Measurements from ENCODE around the gene CST5. TPM values are rescaled to one million over a fixed set of nuclear protein-coding genes. Genes with fewer than 3 reads are reported as not detected.

Gene CST5
- total and polyA plus RNA-seq, 2 donors (not counting 3 experiments of a cell fraction or from before 2014, with no cell fraction given), result not detected

DNA sequence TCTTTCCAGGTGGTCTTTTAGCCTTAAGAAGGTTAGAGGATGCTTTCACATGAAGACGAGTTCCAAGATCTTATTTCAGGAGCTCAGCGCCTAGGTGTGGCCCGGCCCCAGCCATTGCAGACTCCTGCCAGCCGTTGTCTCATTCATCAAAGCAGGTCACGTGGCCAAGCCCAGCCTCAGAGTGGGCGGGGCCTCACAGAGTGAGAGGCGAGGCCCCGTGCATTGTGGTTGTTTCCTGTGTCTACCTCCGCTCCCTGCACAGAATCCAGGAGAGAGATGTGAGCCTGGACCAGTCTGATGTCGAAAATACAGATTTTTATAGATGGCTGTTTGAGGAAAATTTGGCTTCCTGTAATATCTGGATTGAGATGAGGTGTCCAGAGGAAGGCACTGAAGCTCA, 49.2 kb upstream of the CST5 start:
- Histone ChIP-seq H3K9me3 (replicated peaks; ENCODE audit: control insufficient read depth, insufficient read depth, low read length) (no peaks in the 10 kb centered on the region), H3K27ac (ENCODE audit: insufficient read depth, low read depth, low read length) (no peak overlapping the region), H3K4me3 (replicated peaks in 1 of 3; ENCODE audit: insufficient read depth in 1 of 3, low read depth in 1 of 3, low read length in 3 of 3) (no peak overlapping the region), H3K9me1 (replicated peaks; ENCODE audit: control insufficient read depth, extremely low read depth, insufficient read depth, low read length) (no peaks in the 10 kb centered on the region), H3K4me1 (ENCODE audit: control insufficient read depth, extremely low read depth, insufficient read depth, low read length) (no peaks in the 10 kb centered on the region), H3K36me3 (ENCODE audit: control insufficient read depth in 2 of 2, extremely low read depth in 1 of 2, insufficient read depth in 2 of 2, low read length in 2 of 2) (no peaks in the 10 kb centered on the region), H3K27me3 (ENCODE audit: control insufficient read depth in 2 of 2, insufficient read depth in 2 of 2, low read length in 2 of 2) (no peaks in the 10 kb centered on the region), H3K79me2 (ENCODE audit: control insufficient read depth, insufficient read depth, low read length) (no peaks in the 10 kb centered on the region), H3K4me2 (ENCODE audit: insufficient read depth, low read length) (no peak overlapping the region), H4K20me1 (replicated peaks; ENCODE audit: control insufficient read depth, extremely low read depth, insufficient read depth, low read length) (no peaks in the 10 kb centered on the region), H3K9ac (replicated peaks; ENCODE audit: extremely low read depth, insufficient read depth, low read length) (no peak overlapping the region), H2AFZ (ENCODE audit: low read depth, low read length) (no peak overlapping the region)
- ChIA-PET CTCF (no interaction called here), POLR2A (no interaction called here)
- TF ChIP-seq MYC (IDR thresholded peaks at IDR 0.05; ENCODE audit: low read depth, low read length) (no peak), POLR2AphosphoS5 (IDR thresholded peaks at IDR 0.05; ENCODE audit: insufficient read depth, low read depth, low read length) (no peak), GATA2 (IDR thresholded peaks at IDR 0.05; ENCODE audit: insufficient read depth, insufficient read length, low read depth, low read length) (no peak), FOS (IDR thresholded peaks at IDR 0.05; ENCODE audit: borderline replicate concordance, insufficient read depth, low read length) (no peak), EZH2 (IDR thresholded peaks at IDR 0.05; ENCODE audit: borderline replicate concordance, low read depth, low read length, severe bottlenecking) (no peak), POLR2A (IDR thresholded peaks at IDR 0.05; ENCODE audit: low read depth, low read length) (no peak), JUN (IDR thresholded peaks at IDR 0.05; ENCODE audit: borderline replicate concordance, insufficient read depth, insufficient read length, low read depth) (no peak)
- TF ChIP-seq, protein P1, sequence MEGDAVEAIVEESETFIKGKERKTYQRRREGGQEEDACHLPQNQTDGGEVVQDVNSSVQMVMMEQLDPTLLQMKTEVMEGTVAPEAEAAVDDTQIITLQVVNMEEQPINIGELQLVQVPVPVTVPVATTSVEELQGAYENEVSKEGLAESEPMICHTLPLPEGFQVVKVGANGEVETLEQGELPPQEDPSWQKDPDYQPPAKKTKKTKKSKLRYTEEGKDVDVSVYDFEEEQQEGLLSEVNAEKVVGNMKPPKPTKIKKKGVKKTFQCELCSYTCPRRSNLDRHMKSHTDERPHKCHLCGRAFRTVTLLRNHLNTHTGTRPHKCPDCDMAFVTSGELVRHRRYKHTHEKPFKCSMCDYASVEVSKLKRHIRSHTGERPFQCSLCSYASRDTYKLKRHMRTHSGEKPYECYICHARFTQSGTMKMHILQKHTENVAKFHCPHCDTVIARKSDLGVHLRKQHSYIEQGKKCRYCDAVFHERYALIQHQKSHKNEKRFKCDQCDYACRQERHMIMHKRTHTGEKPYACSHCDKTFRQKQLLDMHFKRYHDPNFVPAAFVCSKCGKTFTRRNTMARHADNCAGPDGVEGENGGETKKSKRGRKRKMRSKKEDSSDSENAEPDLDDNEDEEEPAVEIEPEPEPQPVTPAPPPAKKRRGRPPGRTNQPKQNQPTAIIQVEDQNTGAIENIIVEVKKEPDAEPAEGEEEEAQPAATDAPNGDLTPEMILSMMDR (IDR thresholded peaks at IDR 0.05; ENCODE audit: extremely low read depth in 1 of 2, insufficient read depth in 1 of 2, low read depth in 1 of 2, low read length in 2 of 2), result no peak
- TF ChIP-seq, protein P2, sequence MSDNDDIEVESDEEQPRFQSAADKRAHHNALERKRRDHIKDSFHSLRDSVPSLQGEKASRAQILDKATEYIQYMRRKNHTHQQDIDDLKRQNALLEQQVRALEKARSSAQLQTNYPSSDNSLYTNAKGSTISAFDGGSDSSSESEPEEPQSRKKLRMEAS (IDR thresholded peaks at IDR 0.05; ENCODE audit: insufficient read depth, insufficient read length), result no peak
- DNase-seq (ENCODE audit: low read depth, low spot score) (no peak), FAIRE-seq (no peak)
- dilution Hi-C loops (cut with MboI; ENCODE audit: extremely low pct_ligation_motif_present, low sequenced_read_pairs), result no loop called here
- no TSS peak for BruUV-seq (replicated peaks)
- intact Hi-C loops (cut with micrococcal nuclease), result no loop called here

Data from endothelial cell of umbilical vein (primary cell).